ENCODE results near the gene CLDN16.

DNA sequence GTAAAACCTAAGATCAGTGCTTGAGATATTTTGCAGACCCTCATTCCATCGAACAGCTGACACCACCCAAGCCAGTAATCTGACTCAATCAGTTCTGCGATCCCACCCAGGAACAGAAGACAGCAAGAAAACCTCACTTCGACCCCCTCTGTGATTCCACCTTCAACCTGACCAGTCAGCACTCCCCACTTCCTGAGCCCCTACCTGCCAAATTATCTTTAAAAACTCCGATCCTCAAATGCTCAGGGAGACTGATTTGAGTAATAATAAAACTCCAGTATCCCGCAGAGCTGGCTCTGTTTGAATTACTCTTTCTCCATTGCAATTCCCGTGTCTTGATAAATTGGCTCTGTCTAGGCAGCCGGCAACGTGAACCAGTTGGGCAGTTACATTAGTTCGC is 25.7 kb upstream of the CLDN16 start:
- TF ChIP-seq POLR2A (IDR thresholded peaks at IDR 0.05; ENCODE audit: low read length) (no peak), GATA1 (IDR thresholded peaks at IDR 0.05; ENCODE audit: low read depth, low read length) (no peak)
